Colonic mucosa (tissue), 4 donors: ENCODE results near the gene ACOX1. TPM values are rescaled to one million over a fixed set of nuclear protein-coding genes. Genes with fewer than 3 reads are reported as not detected.

Source experiments
- DNase-seq: peaks from one replicate; pipeline ENCODE4 v3.0.0-alpha.2; 2020
- H3K27ac ChIP-seq: fragments of 200-600 bp; one replicate; pipeline ENCODE4 v1.8.0; 2021
- H3K27me3 ChIP-seq: fragments of 200-600 bp; one replicate; pipeline ENCODE4 v1.8.0; 2021
- H3K36me3 ChIP-seq: fragments of 200-600 bp; one replicate; pipeline ENCODE4 v1.8.0; 2021
- H3K4me1 ChIP-seq: fragments of 200-600 bp; one replicate; pipeline ENCODE4 v1.8.0; 2021; ENCODE audit warnings: mild to moderate bottlenecking
- H3K4me3 ChIP-seq: fragments of 200-600 bp; one replicate; pipeline ENCODE4 v1.8.0; 2021
- H3K9ac ChIP-seq, 2 donors: one replicate each; pipeline ENCODE4 v1.7.0; 2013; ENCODE audit warnings: control low read depth in 2 of 2, low read depth in 2 of 2, low read length in 2 of 2
- H3K9me3 ChIP-seq: fragments of 200-600 bp; one replicate; pipeline ENCODE4 v1.8.0; 2021
- intact Hi-C: fragments of 100-400 bp; cut with DNase I; formaldehyde crosslinking; loops from one replicate; pipeline ENCODE4 v1.14.1; 2022
- total RNA-seq, 2 donors: library from RNA; stranded (reverse); fragmentation: NEBNext Ultra II Directional in 1 of 2; extraction: Animal tissue kit (Norgen Biotek cat#: 25700) in 1 of 2; gene quantifications; one replicate each; pipeline ENCODE4 v1.2.1, GENCODE V29; 2021
- TF ChIP-seq, protein P1 (sequence below): fragments of 200-600 bp; IDR thresholded peaks from one replicate; pipeline ENCODE4 v1.8.0; 2022; ENCODE audit warnings: antibody characterized with exemption, mild to moderate bottlenecking
- donor health status: healthy.
- donor health status: DM: no; HTN: no; CAD: no.
- donor health status: DM: no; HTN: no; CAD: no.

The ACOX1 gene
- total RNA-seq, 2 donors from 2014 or later, result 110 to 136 TPM

DNA sequence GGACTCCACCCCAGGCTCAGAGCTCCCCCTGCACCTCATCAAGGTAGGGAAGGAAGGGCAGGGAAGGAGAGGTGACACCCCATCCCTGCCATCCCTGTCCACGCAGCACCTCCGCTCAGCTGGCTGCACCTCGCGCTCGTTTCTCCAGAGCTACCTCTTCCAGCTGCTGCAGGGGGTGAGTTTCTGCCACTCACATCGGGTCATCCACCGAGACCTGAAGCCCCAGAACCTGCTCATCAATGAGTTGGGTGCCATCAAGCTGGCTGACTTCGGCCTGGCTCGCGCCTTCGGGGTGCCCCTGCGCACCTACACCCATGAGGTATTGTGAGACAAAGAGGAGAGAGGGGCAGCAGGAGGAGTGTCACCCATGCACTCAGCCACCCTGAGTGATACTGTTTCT, 23.1 kb upstream of the ACOX1 start:
- Histone ChIP-seq H3K4me1 (peaks cover 18% of the 10 kb centered on the region), H3K9ac (peak overlapping the region in 1 of 2 donors; percentile 74), H3K36me3 (no peaks in the 10 kb centered on the region), H3K4me3 (no peak overlapping the region), H3K27ac (no peak overlapping the region), H3K9me3 (no peaks in the 10 kb centered on the region), H3K27me3 (no peaks in the 10 kb centered on the region)
- no peak for DNase-seq
- TF ChIP-seq, protein P1, sequence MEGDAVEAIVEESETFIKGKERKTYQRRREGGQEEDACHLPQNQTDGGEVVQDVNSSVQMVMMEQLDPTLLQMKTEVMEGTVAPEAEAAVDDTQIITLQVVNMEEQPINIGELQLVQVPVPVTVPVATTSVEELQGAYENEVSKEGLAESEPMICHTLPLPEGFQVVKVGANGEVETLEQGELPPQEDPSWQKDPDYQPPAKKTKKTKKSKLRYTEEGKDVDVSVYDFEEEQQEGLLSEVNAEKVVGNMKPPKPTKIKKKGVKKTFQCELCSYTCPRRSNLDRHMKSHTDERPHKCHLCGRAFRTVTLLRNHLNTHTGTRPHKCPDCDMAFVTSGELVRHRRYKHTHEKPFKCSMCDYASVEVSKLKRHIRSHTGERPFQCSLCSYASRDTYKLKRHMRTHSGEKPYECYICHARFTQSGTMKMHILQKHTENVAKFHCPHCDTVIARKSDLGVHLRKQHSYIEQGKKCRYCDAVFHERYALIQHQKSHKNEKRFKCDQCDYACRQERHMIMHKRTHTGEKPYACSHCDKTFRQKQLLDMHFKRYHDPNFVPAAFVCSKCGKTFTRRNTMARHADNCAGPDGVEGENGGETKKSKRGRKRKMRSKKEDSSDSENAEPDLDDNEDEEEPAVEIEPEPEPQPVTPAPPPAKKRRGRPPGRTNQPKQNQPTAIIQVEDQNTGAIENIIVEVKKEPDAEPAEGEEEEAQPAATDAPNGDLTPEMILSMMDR, result no peak
- intact Hi-C loops, result no loop called here

DNA sequence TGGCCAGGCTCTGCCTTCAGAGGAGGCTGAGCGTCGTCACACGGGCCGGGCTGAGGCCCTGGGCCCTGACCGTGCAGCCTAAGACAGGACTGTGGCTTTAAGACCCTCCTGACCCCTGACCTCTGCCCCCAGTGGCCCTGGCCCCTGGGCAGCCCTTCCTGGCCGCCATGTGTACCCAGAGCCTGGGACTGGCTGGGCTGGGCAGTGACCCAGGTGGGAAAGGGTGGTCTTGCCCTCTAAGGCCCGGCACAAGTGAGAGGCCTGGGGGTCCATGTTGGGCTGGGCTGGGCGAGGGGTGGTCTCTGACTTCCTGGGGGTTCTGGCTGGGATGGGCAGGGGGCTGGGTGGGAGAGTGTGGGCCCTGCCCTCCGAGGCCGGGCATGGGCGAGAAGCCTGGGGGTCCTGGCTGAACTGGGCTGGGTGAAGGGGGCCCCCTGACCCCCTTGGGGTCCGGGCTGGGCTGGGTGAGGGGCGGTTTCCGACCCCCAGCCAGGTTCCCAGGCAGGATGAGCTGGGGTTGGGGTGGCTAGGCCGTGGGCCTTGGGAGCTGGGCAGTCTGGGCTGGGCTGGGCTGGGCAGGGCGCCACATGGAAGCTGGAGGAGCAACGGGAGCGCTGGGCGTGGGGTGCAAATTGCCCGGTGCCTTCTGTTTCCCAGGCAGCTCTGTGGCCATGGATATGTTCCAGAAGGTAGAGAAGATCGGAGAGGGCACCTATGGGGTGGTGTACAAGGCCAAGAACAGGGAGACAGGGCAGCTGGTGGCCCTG, 22.0 kb upstream of the ACOX1 start, which contains the start of gene CDK3:
CDK3 (plus strand) TSS at position 101 of the 767 bp plus-strand sequence; CDS start at position 672, 571 bp downstream.
- TF ChIP-seq, protein P1, result no peak
- Histone ChIP-seq H3K27me3 (no peaks in the 10 kb centered on the region), H3K36me3 (no peaks in the 10 kb centered on the region), H3K4me1 (peaks cover 18% of the 10 kb centered on the region), H3K27ac (peak within 1 kb of the TSS; percentile 34), H3K9me3 (no peaks in the 10 kb centered on the region), H3K9ac (peak within 1 kb of the TSS; percentile 57 to 74), H3K4me3 (no peak within 1 kb of the TSS)
- intact Hi-C loops, result no loop called here
- peak; percentile 61 for DNase-seq

DNA sequence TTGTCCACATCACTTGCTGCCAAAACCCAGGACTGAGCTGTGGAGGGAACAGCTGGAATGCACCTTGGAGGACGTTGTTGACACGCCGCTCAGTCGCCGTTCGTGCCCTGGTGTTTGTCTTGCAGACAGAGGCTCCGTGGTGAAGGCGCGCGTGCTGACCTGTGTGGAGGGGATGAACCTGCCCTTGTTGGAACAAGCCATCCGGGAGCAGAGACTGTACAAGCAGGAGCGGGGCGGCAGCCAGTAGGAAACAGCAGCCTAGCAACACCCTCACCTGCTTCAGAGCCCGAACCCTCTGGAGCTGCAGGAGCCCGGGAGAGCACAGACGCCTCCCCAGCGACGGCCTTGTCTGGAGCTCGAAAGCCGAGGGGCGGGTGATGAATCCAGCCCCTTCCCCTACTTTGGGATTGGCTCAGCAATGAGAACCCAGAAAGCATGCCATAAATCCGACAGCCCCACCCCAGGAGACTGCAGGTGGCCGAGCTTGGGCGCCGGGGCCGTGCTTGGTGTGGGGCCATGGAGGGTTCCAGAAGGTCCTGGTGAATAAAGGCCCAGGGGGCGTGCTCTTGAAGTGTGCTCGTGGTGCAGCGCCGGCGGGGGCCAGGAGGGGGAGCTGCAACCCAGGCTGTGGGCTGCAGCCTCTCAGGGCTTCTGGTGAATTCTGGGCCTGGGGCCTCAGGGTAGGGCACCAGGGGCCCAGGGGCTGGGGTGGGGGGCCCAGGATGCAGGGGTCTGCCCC, 21.2 kb upstream of the ACOX1 start:
- TF ChIP-seq, protein P1, result peak; percentile 87
- Histone ChIP-seq H3K27me3 (no peaks in the 10 kb centered on the region), H3K36me3 (no peaks in the 10 kb centered on the region), H3K4me3 (no peak overlapping the region), H3K9ac (peak overlapping the region; percentile 57 to 74), H3K4me1 (peaks cover 18% of the 10 kb centered on the region), H3K9me3 (no peaks in the 10 kb centered on the region), H3K27ac (peak overlapping the region; percentile 34)
- intact Hi-C loops, result no loop called here
- DNase-seq, result peak; percentile 78

DNA sequence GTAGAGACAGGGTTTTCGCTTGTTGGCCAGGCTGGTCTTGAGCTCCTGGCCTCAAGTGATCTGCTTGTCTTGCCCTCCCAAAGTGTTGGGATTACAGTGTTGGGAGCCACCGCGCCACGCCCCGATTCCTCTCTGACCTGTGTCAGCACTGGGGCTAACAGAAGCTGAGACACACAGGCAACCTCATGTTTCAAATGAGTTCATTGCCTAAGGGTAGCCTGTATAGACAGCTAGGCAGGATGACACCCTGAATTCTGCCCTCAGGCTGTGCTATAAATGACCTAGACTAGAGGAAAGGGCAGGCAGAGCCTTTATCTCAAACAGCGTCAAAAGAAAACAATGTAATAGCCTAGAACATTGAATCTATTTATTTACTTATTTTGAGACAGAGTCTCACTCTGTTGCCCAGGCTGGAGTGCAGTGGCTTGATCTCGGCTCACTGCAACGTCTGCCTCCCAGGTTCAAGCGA, 19.4 kb upstream of the ACOX1 start:
- peak overlapping the region; percentile 90 for H3K27ac ChIP-seq
- TF ChIP-seq, protein P1, result no peak
- H3K36me3 ChIP-seq, result no peaks in the 10 kb centered on the region
- H3K4me3 ChIP-seq, result no peak overlapping the region
- intact Hi-C loops, result no loop called here
- peak overlapping the region in 1 of 2 donors; percentile 30 for H3K9ac ChIP-seq
- DNase-seq, result no peak
- H3K9me3 ChIP-seq, result no peaks in the 10 kb centered on the region
- no peaks in the 10 kb centered on the region for H3K27me3 ChIP-seq
- peaks cover 18% of the 10 kb centered on the region for H3K4me1 ChIP-seq

DNA sequence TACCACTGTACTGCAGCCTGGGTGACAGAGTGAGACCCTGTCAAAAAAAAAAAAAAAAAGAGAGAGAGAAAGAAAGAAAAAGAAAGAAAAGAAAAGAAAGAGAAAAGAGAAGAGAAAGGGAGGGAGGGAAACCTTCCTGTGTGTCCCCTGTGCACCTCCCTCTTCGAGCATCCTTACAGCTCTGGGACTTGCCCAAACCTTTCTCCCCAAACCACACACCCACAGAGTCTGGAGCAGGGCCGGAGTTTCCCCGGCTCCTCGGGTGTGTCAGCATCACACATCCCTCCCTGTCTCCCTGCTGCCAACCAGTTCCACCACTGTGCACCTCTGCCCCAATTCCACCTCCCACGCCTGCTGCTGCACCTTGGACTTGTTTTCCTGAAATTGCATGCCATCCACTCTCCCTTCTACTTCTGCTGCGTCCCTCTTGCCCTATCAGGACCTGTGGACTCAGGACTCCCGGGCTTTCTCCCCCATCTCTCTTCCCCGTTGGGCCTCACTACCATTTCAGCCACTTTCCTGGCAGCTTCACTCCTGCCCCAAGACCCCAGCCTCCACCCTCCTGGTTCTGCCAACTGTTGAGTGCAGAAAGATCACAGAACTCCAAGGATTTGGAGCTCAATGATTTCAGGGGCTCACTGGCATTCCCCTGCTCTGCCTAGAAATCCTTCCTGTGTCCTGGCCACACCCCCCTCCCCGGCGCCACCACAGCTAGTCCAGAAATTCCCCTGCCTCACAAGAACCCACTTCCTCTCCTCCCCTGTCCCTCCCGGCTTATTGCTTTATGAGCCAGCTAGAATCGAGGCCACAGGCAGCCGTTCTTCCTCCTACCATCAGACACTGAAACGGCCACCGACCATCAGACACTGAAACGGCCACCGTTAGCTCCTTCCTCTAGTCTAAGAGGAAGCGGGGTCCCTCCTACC, 18.0 kb upstream of the ACOX1 start:
- peaks cover 18% of the 10 kb centered on the region for H3K4me1 ChIP-seq
- intact Hi-C loops, result no loop called here
- H3K27ac ChIP-seq, result peak overlapping the region; percentile 90
- H3K9ac ChIP-seq, result peak overlapping the region; percentile 51 to 84
- DNase-seq, result peak; percentile 88
- no peaks in the 10 kb centered on the region for H3K27me3 ChIP-seq
- H3K4me3 ChIP-seq, result no peak overlapping the region
- no peaks in the 10 kb centered on the region for H3K36me3 ChIP-seq
- no peaks in the 10 kb centered on the region for H3K9me3 ChIP-seq
- TF ChIP-seq, protein P1, result no peak
